ENCODE measurements around the gene SPACA1. TPM values are rescaled to one million over a fixed set of nuclear protein-coding genes. Genes with fewer than 3 reads are reported as not detected.

SPACA1 gene
- total RNA-seq, 1 experiment from 2014 or later = not detected

- no peak overlapping the region for H4K5ac ChIP-seq (ENCODE audit: insufficient read length, low read depth, low read length)
- no peak overlapping the region for H3K56ac ChIP-seq (ENCODE audit: insufficient read length, low read depth, low read length)
- no peaks in the 10 kb centered on the region for H3K4me1 ChIP-seq (ENCODE audit: insufficient read depth, low read length)
- H4K20me1 ChIP-seq (ENCODE audit: control insufficient read depth, insufficient read depth, insufficient read length) = no peaks in the 10 kb centered on the region
- Mint-ChIP-seq H3K4me1 (no peaks in the 10 kb centered on the region), H3K9me3 (no peaks in the 10 kb centered on the region; a peak in 1 of 5 replicates), H3K4me3 (no peak overlapping the region), H3K36me3 (ENCODE audit: insufficient read depth in 1 of 3, low read depth in 3 of 3) (no peaks in the 10 kb centered on the region), H3K27me3 (ENCODE audit: low read depth) (no peaks in the 10 kb centered on the region; the same call in 1 of the 2 replicates), H3K27ac (no peak overlapping the region)
- H2AFZ ChIP-seq (ENCODE audit: low read length) = no peak overlapping the region
- H2BK15ac ChIP-seq (ENCODE audit: low read depth, low read length) = no peak overlapping the region
- H2BK5ac ChIP-seq (ENCODE audit: insufficient read length, low read length) = no peak overlapping the region
- H2BK20ac ChIP-seq (ENCODE audit: low read depth, low read length, poor library complexity, severe bottlenecking) = no peak overlapping the region
- H3T11ph ChIP-seq (ENCODE audit: low read length) = no peak overlapping the region
- no peak overlapping the region for H3K4ac ChIP-seq (ENCODE audit: low read depth, low read length)
- H3K23me2 ChIP-seq (ENCODE audit: insufficient read length, low read depth, low read length, poor library complexity, severe bottlenecking) = no peaks in the 10 kb centered on the region
- H3K27me3 ChIP-seq (ENCODE audit: insufficient read depth, low read length) = no peaks in the 10 kb centered on the region
- no peak for TF ChIP-seq CTCF (conservative IDR thresholded peaks at IDR 0.05)
- H2BK12ac ChIP-seq (ENCODE audit: insufficient read length, low read depth, low read length) = no peak overlapping the region
- WGBS (ENCODE audit: extremely low coverage, insufficient read length, low lambda C conversion rate) = no CpG with 5 or more reads among the region's 1 CpG
- no peak overlapping the region for H2AK5ac ChIP-seq (ENCODE audit: insufficient read length, low read length)
- H3K79me2 ChIP-seq (ENCODE audit: insufficient read depth, low read length) = no peaks in the 10 kb centered on the region
- no peak for DNase-seq
- H3K79me1 ChIP-seq (ENCODE audit: insufficient read depth, low read depth, low read length, poor library complexity, severe bottlenecking) = no peaks in the 10 kb centered on the region
- H2BK120ac ChIP-seq (ENCODE audit: low read depth, low read length, poor library complexity, severe bottlenecking) = no peak overlapping the region
- no peak overlapping the region for H3K14ac ChIP-seq (ENCODE audit: insufficient read depth, low read length)
- H3K4me2 ChIP-seq (ENCODE audit: insufficient read depth, insufficient read length, low read length) = no peak overlapping the region
- no peak overlapping the region for H4K91ac ChIP-seq (ENCODE audit: insufficient read length, low read depth, low read length)
- H3K9ac ChIP-seq (ENCODE audit: extremely low read depth, insufficient read length, low read length) = no peak overlapping the region
- no peak overlapping the region for H3K23ac ChIP-seq (ENCODE audit: insufficient read length, low read depth, low read length)
- H3K27ac ChIP-seq (ENCODE audit: insufficient read length, low read depth, low read length) = no peak overlapping the region
- H3K18ac ChIP-seq (ENCODE audit: insufficient read length, low read depth, low read length) = no peak overlapping the region
- H4K8ac ChIP-seq (replicated peaks; ENCODE audit: insufficient read length, low read depth, low read length) = no peak overlapping the region
- no peaks in the 10 kb centered on the region for H3K9me3 ChIP-seq (ENCODE audit: control insufficient read depth, low read depth, low read length)
These were observed 24.8 kb downstream of the SPACA1 start for GRCh38 chr6:88072462-88072861.
